H9 (cell line): ENCODE results near the gene SDK2. TPM values are rescaled to one million over a fixed set of nuclear protein-coding genes. Genes with fewer than 3 reads are reported as not detected.

Source experiments
- DNase-seq: peaks from one replicate; pipeline ENCODE4 v3.0.0-alpha.2; 2017
- H2AFZ ChIP-seq: one replicate; pipeline ENCODE4 v1.6.1; 2013; ENCODE audit warnings: mild to moderate bottlenecking, low read length, control low read depth, moderate library complexity
- H2AK5ac ChIP-seq: 2 replicates; pipeline ENCODE4 v1.6.1; 2013; ENCODE audit warnings: low read length, control low read depth, mixed read lengths; ENCODE audit not compliant: insufficient read length
- H2BK120ac ChIP-seq: one replicate; pipeline ENCODE4 v1.6.1; 2013; ENCODE audit warnings: low read depth, mild to moderate bottlenecking, low read length, control low read depth, inconsistent platforms; ENCODE audit not compliant: poor library complexity, severe bottlenecking
- H2BK12ac ChIP-seq: 2 replicates; pipeline ENCODE4 v1.6.1; 2013; ENCODE audit warnings: low read length, control low read depth, mixed read lengths, low read depth; ENCODE audit not compliant: insufficient read length
- H2BK15ac ChIP-seq: 2 replicates; pipeline ENCODE4 v1.6.1; 2013; ENCODE audit warnings: low read depth, low read length, control low read depth
- H2BK20ac ChIP-seq: one replicate; pipeline ENCODE4 v1.6.1; 2013; ENCODE audit warnings: low read depth, mild to moderate bottlenecking, low read length, control low read depth, inconsistent platforms; ENCODE audit not compliant: poor library complexity, severe bottlenecking
- H2BK5ac ChIP-seq: 2 replicates; pipeline ENCODE4 v1.6.1; 2013; ENCODE audit warnings: low read length, control low read depth, mixed read lengths; ENCODE audit not compliant: insufficient read length
- H3K14ac ChIP-seq: 2 replicates; pipeline ENCODE4 v1.6.1; 2013; ENCODE audit warnings: low read length, control low read depth; ENCODE audit not compliant: insufficient read depth
- H3K18ac ChIP-seq: 2 replicates; pipeline ENCODE4 v1.6.1; 2013; ENCODE audit warnings: low read depth, mild to moderate bottlenecking, mixed read lengths, low read length, control low read depth; ENCODE audit not compliant: insufficient read length
- H3K23ac ChIP-seq: 2 replicates; pipeline ENCODE4 v1.6.1; 2013; ENCODE audit warnings: low read length, control low read depth, mixed read lengths, low read depth; ENCODE audit not compliant: insufficient read length
- H3K23me2 ChIP-seq: 2 replicates; pipeline ENCODE4 v1.6.1; 2013; ENCODE audit warnings: low read depth, mild to moderate bottlenecking, mixed read lengths, low read length, control low read depth; ENCODE audit not compliant: insufficient read length, poor library complexity, severe bottlenecking
- H3K27ac ChIP-seq: 2 replicates; pipeline ENCODE4 v1.5.1; 2013; ENCODE audit warnings: low read length, control low read depth, mixed read lengths, low read depth; ENCODE audit not compliant: insufficient read length
- H3K27me3 ChIP-seq: 2 replicates; pipeline ENCODE4 v1.6.1; 2013; ENCODE audit warnings: low read length, control low read depth, inconsistent platforms; ENCODE audit not compliant: insufficient read depth
- H3K4ac ChIP-seq: 2 replicates; pipeline ENCODE4 v1.6.1; 2013; ENCODE audit warnings: low read depth, mild to moderate bottlenecking, control low read depth, inconsistent platforms, low read length, moderate library complexity
- H3K4me1 ChIP-seq: 2 replicates; pipeline ENCODE4 v1.6.1; 2013; ENCODE audit warnings: low read length, control low read depth, inconsistent platforms; ENCODE audit not compliant: insufficient read depth
- H3K4me2 ChIP-seq: 2 replicates; pipeline ENCODE4 v1.6.1; 2013; ENCODE audit warnings: low read length, control low read depth, mixed read lengths; ENCODE audit not compliant: insufficient read length, insufficient read depth
- H3K56ac ChIP-seq: 2 replicates; pipeline ENCODE4 v1.6.1; 2013; ENCODE audit warnings: low read depth, mild to moderate bottlenecking, mixed read lengths, low read length, control low read depth; ENCODE audit not compliant: insufficient read length
- H3K79me1 ChIP-seq: 2 replicates; pipeline ENCODE4 v1.6.1; 2013; ENCODE audit warnings: low read depth, mild to moderate bottlenecking, moderate library complexity, low read length, control low read depth, inconsistent platforms; ENCODE audit not compliant: insufficient read depth, poor library complexity, severe bottlenecking
- H3K79me2 ChIP-seq: 2 replicates; pipeline ENCODE4 v1.6.1; 2013; ENCODE audit warnings: low read length, control low read depth, inconsistent platforms; ENCODE audit not compliant: insufficient read depth
- H3K9ac ChIP-seq: 2 replicates; pipeline ENCODE4 v1.6.1; 2013; ENCODE audit warnings: low read length, control low read depth, mixed read lengths; ENCODE audit not compliant: insufficient read length; ENCODE audit errors: extremely low read depth
- H3K9me3 ChIP-seq: one replicate; pipeline ENCODE4 v1.6.1; 2013; ENCODE audit warnings: low read depth, low read length, inconsistent platforms; ENCODE audit not compliant: control insufficient read depth
- H3T11ph ChIP-seq: one replicate; pipeline ENCODE4 v1.6.1; 2013; ENCODE audit warnings: mild to moderate bottlenecking, low read length, control low read depth, inconsistent platforms
- H4K20me1 ChIP-seq: one replicate; pipeline ENCODE4 v1.6.1; 2013; ENCODE audit not compliant: control insufficient read depth, insufficient read length, insufficient read depth
- H4K5ac ChIP-seq: 2 replicates; pipeline ENCODE4 v1.6.1; 2013; ENCODE audit warnings: low read depth, mild to moderate bottlenecking, mixed read lengths, low read length, control low read depth; ENCODE audit not compliant: insufficient read length
- H4K8ac ChIP-seq: replicated peaks from 2 replicates; pipeline ENCODE4 v1.6.1; 2013; ENCODE audit warnings: low read length, control low read depth, mixed read lengths, low read depth; ENCODE audit not compliant: insufficient read length
- H4K91ac ChIP-seq: 2 replicates; pipeline ENCODE4 v1.6.1; 2013; ENCODE audit warnings: low read depth, mild to moderate bottlenecking, moderate library complexity, mixed read lengths, low read length, control low read depth; ENCODE audit not compliant: insufficient read length
- H3K27ac Mint-ChIP-seq, 3 experiments: 2 replicates in 2 of 3; 3 replicates in 1 of 3; pipeline ENCODE4 v1.8.0; 2020 to 2021; ENCODE audit warnings: mixed read lengths in 3 of 3, mild to moderate bottlenecking in 1 of 3, moderate library complexity in 1 of 3
- H3K27me3 Mint-ChIP-seq: 2 replicates; pipeline ENCODE4 v1.8.0; 2021; ENCODE audit warnings: low read depth, mild to moderate bottlenecking, moderate library complexity, mixed read lengths
- H3K36me3 Mint-ChIP-seq, 3 experiments: 2 replicates in 2 of 3; 3 replicates in 1 of 3; pipeline ENCODE4 v1.8.0; 2020 to 2021; ENCODE audit warnings: low read depth in 3 of 3, mixed read lengths in 3 of 3; ENCODE audit not compliant: insufficient read depth in 1 of 3
- H3K4me1 Mint-ChIP-seq, 2 experiments: 2 replicates each; pipeline ENCODE4 v1.8.0; 2020; ENCODE audit warnings: mixed read lengths in 2 of 2
- H3K4me3 Mint-ChIP-seq, 2 experiments: 2 replicates in 1 of 2; 3 replicates in 1 of 2; pipeline ENCODE4 v1.8.0; 2020 to 2021; ENCODE audit warnings: mild to moderate bottlenecking in 2 of 2, mixed read lengths in 2 of 2, moderate library complexity in 1 of 2
- H3K9me3 Mint-ChIP-seq, 2 experiments: 2 replicates in 1 of 2; 3 replicates in 1 of 2; pipeline ENCODE4 v1.8.0; 2020; ENCODE audit warnings: mild to moderate bottlenecking in 2 of 2, mixed read lengths in 2 of 2, moderate library complexity in 1 of 2
- WGBS: extraction: QIAGEN DNeasy Blood & Tissue Kit; methylation state at CpG from one replicate; pipeline ENCODE4 v1.1.7; 2013; ENCODE audit warnings: missing lambda C conversion rate, low lambda C conversion rate, mixed read lengths; ENCODE audit not compliant: insufficient read length; ENCODE audit errors: extremely low coverage; 5-methylcytosine and 5-hydroxymethylcytosine counted together
- total RNA-seq: library from RNA; stranded (reverse); gene quantifications from 2 replicates; pipeline ENCODE4 v1.2.1, GENCODE V29; 2021
- TF ChIP-seq, protein P1 (sequence below): fragments of 200-600 bp; sonication (generic); conservative IDR thresholded peaks from 3 replicates; pipeline ENCODE4 v1.8.0; 2021; ENCODE audit warnings: antibody characterized with exemption, mild to moderate bottlenecking

Gene SDK2
- total RNA-seq, 1 experiment from 2014 or later = 9.1 TPM

DNA sequence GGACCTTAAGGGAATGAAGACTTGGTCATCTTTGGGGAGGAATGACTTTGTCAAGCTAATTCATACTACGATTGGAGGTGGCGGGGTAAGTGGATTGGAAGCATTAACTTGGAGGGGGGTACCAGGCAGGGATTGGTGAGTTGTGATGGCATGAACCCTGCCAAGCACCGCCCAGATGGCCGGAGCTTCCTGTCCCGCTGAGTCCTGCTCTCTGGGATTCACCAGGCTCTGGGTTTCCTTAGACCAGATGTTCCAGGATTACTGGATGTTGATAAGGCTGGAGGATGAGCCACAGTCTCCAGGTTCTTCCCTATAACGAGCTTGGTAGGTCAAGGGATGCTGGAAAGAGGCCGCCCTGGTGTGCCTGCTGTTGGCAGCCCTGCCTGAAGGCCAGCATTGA lies 154.9 kb downstream of the SDK2 start:
- H3K27me3 ChIP-seq = no peaks in the 10 kb centered on the region
- TF ChIP-seq, protein P1, sequence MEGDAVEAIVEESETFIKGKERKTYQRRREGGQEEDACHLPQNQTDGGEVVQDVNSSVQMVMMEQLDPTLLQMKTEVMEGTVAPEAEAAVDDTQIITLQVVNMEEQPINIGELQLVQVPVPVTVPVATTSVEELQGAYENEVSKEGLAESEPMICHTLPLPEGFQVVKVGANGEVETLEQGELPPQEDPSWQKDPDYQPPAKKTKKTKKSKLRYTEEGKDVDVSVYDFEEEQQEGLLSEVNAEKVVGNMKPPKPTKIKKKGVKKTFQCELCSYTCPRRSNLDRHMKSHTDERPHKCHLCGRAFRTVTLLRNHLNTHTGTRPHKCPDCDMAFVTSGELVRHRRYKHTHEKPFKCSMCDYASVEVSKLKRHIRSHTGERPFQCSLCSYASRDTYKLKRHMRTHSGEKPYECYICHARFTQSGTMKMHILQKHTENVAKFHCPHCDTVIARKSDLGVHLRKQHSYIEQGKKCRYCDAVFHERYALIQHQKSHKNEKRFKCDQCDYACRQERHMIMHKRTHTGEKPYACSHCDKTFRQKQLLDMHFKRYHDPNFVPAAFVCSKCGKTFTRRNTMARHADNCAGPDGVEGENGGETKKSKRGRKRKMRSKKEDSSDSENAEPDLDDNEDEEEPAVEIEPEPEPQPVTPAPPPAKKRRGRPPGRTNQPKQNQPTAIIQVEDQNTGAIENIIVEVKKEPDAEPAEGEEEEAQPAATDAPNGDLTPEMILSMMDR = no peak
- no peaks in the 10 kb centered on the region for H3K79me1 ChIP-seq
- H3K14ac ChIP-seq = no peak overlapping the region
- H2BK15ac ChIP-seq = no peak overlapping the region
- Mint-ChIP-seq H3K4me3 (no peak overlapping the region; a peak in 1 of 5 replicates), H3K9me3 (peaks cover 16 to 17% of the 10 kb centered on the region in 2 experiments), H3K27me3 (no peaks in the 10 kb centered on the region; the same call in 1 of the 2 replicates), H3K4me1 (peaks cover 34 to 37% of the 10 kb centered on the region in 2 experiments), H3K36me3 (peaks cover 11 to 21% (median 13%) of the 10 kb centered on the region in 3 experiments), H3K27ac (0 out of 7 replicates have a peak overlapping the region, but pooled peaks of 1 of the 3 experiments have one; percentile 19)
- H4K8ac ChIP-seq = no peak overlapping the region
- peaks cover 8% of the 10 kb centered on the region for H3K9me3 ChIP-seq
- no peak overlapping the region for H2AFZ ChIP-seq
- no peak overlapping the region for H2BK20ac ChIP-seq
- H2BK5ac ChIP-seq = no peak overlapping the region
- H3T11ph ChIP-seq = no peak overlapping the region
- H4K91ac ChIP-seq = no peak overlapping the region
- no peak overlapping the region for H3K4me2 ChIP-seq
- no peak for DNase-seq
- H2BK120ac ChIP-seq = no peak overlapping the region
- no peak overlapping the region for H3K23ac ChIP-seq
- no peak overlapping the region for H3K27ac ChIP-seq
- H2BK12ac ChIP-seq = no peak overlapping the region
- no CpG with 5 or more reads among the region's 7 CpGs for WGBS
- peaks cover 2% of the 10 kb centered on the region for H4K20me1 ChIP-seq
- no peaks in the 10 kb centered on the region for H3K79me2 ChIP-seq
- H2AK5ac ChIP-seq = no peak overlapping the region
- no peak overlapping the region for H3K18ac ChIP-seq
- no peak overlapping the region for H3K9ac ChIP-seq
- no peak overlapping the region for H3K4ac ChIP-seq
- H4K5ac ChIP-seq = no peak overlapping the region
- H3K23me2 ChIP-seq = no peaks in the 10 kb centered on the region
- H3K56ac ChIP-seq = no peak overlapping the region
- no peaks in the 10 kb centered on the region; the same call in 1 of the 2 replicates for H3K4me1 ChIP-seq
